PC-9 (cell line): ENCODE data around the gene CD4. TPM values are rescaled to one million over a fixed set of nuclear protein-coding genes. Genes with fewer than 3 reads are reported as not detected.

ENCODE experiments used
- BruUV-seq: library from RNA; stranded (reverse); fragments of 400-500 nt; replicated peaks from 2 replicates; lab custom pipeline; 2021; lab: Mats Ljungman, UMichigan
- CTCF ChIA-PET: fragments of 300-600 bp; sonication (Branson Sonifier 250); formaldehyde crosslinking; loops from one replicate; lab custom pipeline; 2022; ENCODE audit warnings: antibody characterized with exemption; lab: Charles Lee
- POLR2A ChIA-PET: fragments of 300-600 bp; sonication (Branson Sonifier 250); formaldehyde crosslinking; loops from one replicate; lab custom pipeline; 2022; ENCODE audit warnings: antibody characterized with exemption; ENCODE audit not compliant: unreplicated experiment; lab: Charles Lee
- DNase-seq, 2 experiments: peaks; one replicate each; pipeline versions ENCODE4 v3.0.0 to v3.0.0-alpha.2; 2015 to 2022; ENCODE audit warnings: mixed read lengths in 1 of 2
- H2AFZ ChIP-seq: fragments of 200-600 bp; sonication (generic); 2 replicates; pipeline ENCODE4 v1.8.1; 2017; ENCODE audit warnings: antibody characterized with exemption
- H3F3A ChIP-seq: fragments of 200-600 bp; sonication (generic); 2 replicates; pipeline ENCODE4 v1.8.1; 2017; ENCODE audit warnings: antibody characterized with exemption, mild to moderate bottlenecking, low read depth; ENCODE audit not compliant: insufficient read depth
- H3K27ac ChIP-seq: fragments of 200-600 bp; sonication (generic); 2 replicates; pipeline ENCODE4 v1.6.1; 2016; ENCODE audit warnings: mixed run types
- H3K27me3 ChIP-seq: fragments of 200-600 bp; sonication (generic); 2 replicates; pipeline ENCODE4 v1.6.1; 2016; ENCODE audit warnings: low read depth, mixed run types; ENCODE audit not compliant: insufficient read depth
- H3K36me3 ChIP-seq: fragments of 200-600 bp; sonication (generic); 2 replicates; pipeline ENCODE4 v1.6.1; 2016; ENCODE audit warnings: low read depth, mixed run types
- H3K4me1 ChIP-seq: fragments of 200-600 bp; sonication (generic); replicated peaks from 2 replicates; pipeline ENCODE4 v1.6.1; 2016; ENCODE audit warnings: mixed run types; ENCODE audit not compliant: insufficient read depth
- H3K4me2 ChIP-seq: fragments of 200-600 bp; sonication (generic); 2 replicates; pipeline ENCODE4 v1.6.1; 2017; ENCODE audit warnings: mixed run types
- H3K4me3 ChIP-seq: fragments of 200-600 bp; sonication (generic); 2 replicates; pipeline ENCODE4 v1.6.1; 2016; ENCODE audit warnings: mixed run types
- H3K79me2 ChIP-seq: fragments of 200-600 bp; sonication (generic); 2 replicates; pipeline ENCODE4 v1.6.1; 2017; ENCODE audit warnings: low read depth, mixed run types
- H3K9me2 ChIP-seq: fragments of 200-600 bp; sonication (generic); 2 replicates; pipeline ENCODE4 v1.8.1; 2017; ENCODE audit warnings: mild to moderate bottlenecking; ENCODE audit not compliant: insufficient read depth
- H3K9me3 ChIP-seq: fragments of 200-600 bp; sonication (generic); 2 replicates; pipeline ENCODE4 v1.8.1; 2016; ENCODE audit warnings: low read depth; ENCODE audit not compliant: insufficient read depth
- H4K20me1 ChIP-seq: fragments of 200-600 bp; sonication (generic); 2 replicates; pipeline ENCODE4 v1.8.1; 2017; ENCODE audit not compliant: insufficient read depth
- EZH2 ChIP-seq: fragments of 200-600 bp; sonication (generic); IDR thresholded peaks from 2 replicates; pipeline ENCODE4 v1.8.0; 2017; ENCODE audit warnings: antibody characterized with exemption, low read depth
- intact Hi-C: fragments of 100-400 bp; cut with micrococcal nuclease; formaldehyde crosslinking; loops from one replicate; pipeline ENCODE4 v1.10.0; 2022; ENCODE audit not compliant: unreplicated experiment
- total RNA-seq: library from RNA; stranded (reverse); gene quantifications from 2 replicates; pipeline ENCODE4 v1.2.3, GENCODE V29; 2021
- TF ChIP-seq, protein P1 (sequence below): fragments of 200-600 bp; sonication (generic); conservative IDR thresholded peaks from 2 replicates; pipeline ENCODE4 v1.6.1; 2017; ENCODE audit warnings: mixed run types, antibody characterized with exemption, mild to moderate bottlenecking, moderate library complexity

CD4 gene
- total RNA-seq, 1 experiment from 2014 or later: 1.0 TPM

DNA sequence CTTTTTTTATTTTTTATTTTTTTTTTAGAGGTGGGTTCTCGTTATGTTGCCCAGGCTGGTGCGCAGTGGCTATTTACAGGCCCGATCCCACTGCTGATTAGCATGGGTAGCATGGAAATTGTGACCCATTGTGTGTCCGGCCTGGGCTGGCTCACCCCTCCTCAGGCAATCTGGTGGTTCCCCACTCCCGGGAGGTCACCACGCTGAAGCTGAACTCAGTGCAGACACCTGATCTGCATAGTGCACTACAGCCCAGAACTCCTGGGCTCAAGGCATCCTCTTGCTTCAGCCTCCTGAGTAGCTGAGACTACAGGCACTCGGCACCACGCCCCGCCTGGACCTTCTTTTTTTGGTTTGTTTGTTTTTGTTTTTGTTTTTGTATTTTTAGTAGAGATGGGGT is 5.5 kb upstream of the CD4 start:
- H3F3A ChIP-seq: peaks cover 7% of the 10 kb centered on the region; the same call in 1 of the 2 replicates
- CTCF ChIA-PET: no interaction called here
- no peak overlapping the region for H2AFZ ChIP-seq
- no peaks in the 10 kb centered on the region for H3K9me3 ChIP-seq
- intact Hi-C loops: no loop called here
- H3K36me3 ChIP-seq: no peaks in the 10 kb centered on the region
- H3K4me3 ChIP-seq: no peak overlapping the region
- no peaks in the 10 kb centered on the region for H4K20me1 ChIP-seq
- no peaks in the 10 kb centered on the region for H3K4me1 ChIP-seq
- H3K4me2 ChIP-seq: no peak overlapping the region
- TF ChIP-seq, protein P1, sequence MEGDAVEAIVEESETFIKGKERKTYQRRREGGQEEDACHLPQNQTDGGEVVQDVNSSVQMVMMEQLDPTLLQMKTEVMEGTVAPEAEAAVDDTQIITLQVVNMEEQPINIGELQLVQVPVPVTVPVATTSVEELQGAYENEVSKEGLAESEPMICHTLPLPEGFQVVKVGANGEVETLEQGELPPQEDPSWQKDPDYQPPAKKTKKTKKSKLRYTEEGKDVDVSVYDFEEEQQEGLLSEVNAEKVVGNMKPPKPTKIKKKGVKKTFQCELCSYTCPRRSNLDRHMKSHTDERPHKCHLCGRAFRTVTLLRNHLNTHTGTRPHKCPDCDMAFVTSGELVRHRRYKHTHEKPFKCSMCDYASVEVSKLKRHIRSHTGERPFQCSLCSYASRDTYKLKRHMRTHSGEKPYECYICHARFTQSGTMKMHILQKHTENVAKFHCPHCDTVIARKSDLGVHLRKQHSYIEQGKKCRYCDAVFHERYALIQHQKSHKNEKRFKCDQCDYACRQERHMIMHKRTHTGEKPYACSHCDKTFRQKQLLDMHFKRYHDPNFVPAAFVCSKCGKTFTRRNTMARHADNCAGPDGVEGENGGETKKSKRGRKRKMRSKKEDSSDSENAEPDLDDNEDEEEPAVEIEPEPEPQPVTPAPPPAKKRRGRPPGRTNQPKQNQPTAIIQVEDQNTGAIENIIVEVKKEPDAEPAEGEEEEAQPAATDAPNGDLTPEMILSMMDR: no peak
- no peak for TF ChIP-seq EZH2
- H3K27ac ChIP-seq: no peak overlapping the region
- H3K27me3 ChIP-seq: no peaks in the 10 kb centered on the region
- H3K79me2 ChIP-seq: no peaks in the 10 kb centered on the region
- H3K9me2 ChIP-seq: no peaks in the 10 kb centered on the region
- BruUV-seq: no TSS peak
- POLR2A ChIA-PET: no interaction called here
- no peak for DNase-seq

DNA sequence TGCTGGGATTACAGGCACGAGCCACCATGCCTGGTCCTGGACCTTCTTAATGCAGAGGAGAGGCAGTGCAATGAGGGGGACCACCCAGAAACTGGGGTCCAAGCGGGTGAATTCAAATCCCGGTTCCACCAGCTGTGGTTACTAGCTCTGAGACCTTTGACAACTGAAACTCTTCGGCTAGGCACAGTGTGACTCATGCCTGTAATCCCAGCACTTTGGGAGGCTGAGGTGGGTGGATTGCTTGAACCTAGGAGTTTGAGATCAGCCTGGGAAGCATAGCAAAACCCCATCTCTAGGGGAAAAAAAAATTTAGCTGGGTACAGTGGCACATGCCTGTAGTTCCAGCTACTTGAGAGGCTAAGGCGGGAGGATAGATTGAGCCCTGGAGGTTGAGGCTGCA is 5.0 kb upstream of the CD4 start:
- H3K4me2 ChIP-seq: no peak overlapping the region
- H4K20me1 ChIP-seq: no peaks in the 10 kb centered on the region
- intact Hi-C loops: no loop called here
- H3K27ac ChIP-seq: no peak overlapping the region
- H3K79me2 ChIP-seq: no peaks in the 10 kb centered on the region
- CTCF ChIA-PET: no interaction called here
- TF ChIP-seq, protein P1: no peak
- TF ChIP-seq EZH2: no peak
- H3K9me2 ChIP-seq: no peaks in the 10 kb centered on the region
- BruUV-seq: no TSS peak
- H3K27me3 ChIP-seq: no peaks in the 10 kb centered on the region
- H2AFZ ChIP-seq: no peak overlapping the region
- H3K36me3 ChIP-seq: no peaks in the 10 kb centered on the region
- H3K4me1 ChIP-seq: no peaks in the 10 kb centered on the region
- no peak for DNase-seq
- no peaks in the 10 kb centered on the region for H3K9me3 ChIP-seq
- H3F3A ChIP-seq: peaks cover 4% of the 10 kb centered on the region; the same call in 1 of the 2 replicates
- POLR2A ChIA-PET: no interaction called here
- H3K4me3 ChIP-seq: no peak overlapping the region

DNA sequence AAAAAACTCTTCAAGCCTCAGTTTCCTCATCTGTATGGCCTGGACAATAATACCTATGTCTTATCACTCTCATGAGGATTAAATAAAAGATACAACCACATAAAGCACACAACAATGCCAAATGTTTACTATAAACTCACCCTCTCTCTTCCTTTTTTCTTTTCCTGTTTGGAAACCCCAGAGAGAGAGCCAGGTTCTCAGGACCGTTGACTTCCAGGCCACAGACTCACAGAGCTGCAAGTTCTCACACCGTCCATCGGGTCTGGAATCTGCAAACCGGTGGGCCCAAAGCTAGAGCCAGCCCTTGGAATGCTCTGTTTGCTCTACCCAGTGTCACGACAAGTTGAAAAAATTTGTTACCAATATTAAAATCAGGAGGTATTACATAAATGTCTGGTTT is 4.6 kb upstream of the CD4 start:
- ChIA-PET CTCF (no interaction called here), POLR2A (no interaction called here)
- Histone ChIP-seq H3K4me3 (no peak overlapping the region), H3K79me2 (no peaks in the 10 kb centered on the region), H3K27me3 (no peaks in the 10 kb centered on the region), H3F3A (0 out of 2 replicates have a peak, but pooled peaks cover 2% of the 10 kb centered on the region), H3K4me2 (no peak overlapping the region), H3K9me2 (no peaks in the 10 kb centered on the region), H3K27ac (no peak overlapping the region), H3K4me1 (no peaks in the 10 kb centered on the region), H3K36me3 (no peaks in the 10 kb centered on the region), H3K9me3 (no peaks in the 10 kb centered on the region), H4K20me1 (no peaks in the 10 kb centered on the region), H2AFZ (no peak overlapping the region)
- TF ChIP-seq, protein P1: no peak
- TF ChIP-seq EZH2: no peak
- no TSS peak for BruUV-seq
- DNase-seq: no peak
- intact Hi-C loops: no loop called here
